Measurements from ENCODE around the gene ANKH. TPM values are rescaled to one million over a fixed set of nuclear protein-coding genes. Genes with fewer than 3 reads are reported as not detected.

The ANKH gene
- total and polyA plus RNA-seq, 10 of the 15 experiments (the other 5 are each of a cell fraction or from before 2014, with no cell fraction given), result 2.1 to 43.9 (median 14.4) TPM

- TF ChIP-seq CUX1 (IDR thresholded peaks at IDR 0.05; ENCODE audit: insufficient replicate concordance, low read depth, low read length) (no peak), SREBF1 (IDR thresholded peaks at IDR 0.05; ENCODE audit: low read length) (no peak)
These were observed 23.2 kb downstream of the ANKH start (continued) for GRCh38 chr5:14848385-14848784.

- FAIRE-seq, result no peak
- H3K4me2 ChIP-seq (ENCODE audit: control insufficient read depth, insufficient read depth), result no peak overlapping the region
- no peaks in the 10 kb centered on the region for H3K79me2 ChIP-seq (ENCODE audit: control insufficient read depth, insufficient read depth, low read length)
- no peak overlapping the region for H3K4me3 ChIP-seq
- ChIA-PET RAD21 (ENCODE audit: unreplicated experiment) (no interaction called here), SMC1A (ENCODE audit: uncharacterized antibody, unreplicated experiment) (interaction anchor here (0.6 kb wide), 1 partner anchor 535 kb away, joined by 3 read pairs; no protein-coding TSS in a partner anchor), POLR2A (interaction anchor here (0.6 kb wide), 1 partner anchor 18 kb away, joined by 4 read pairs; no protein-coding TSS in a partner anchor), CTCF (no interaction called here)
- H3K4me1 ChIP-seq (ENCODE audit: control insufficient read depth, insufficient read depth, low read length), result no peaks in the 10 kb centered on the region
- H2AFZ ChIP-seq (ENCODE audit: control insufficient read depth, low read depth, low read length), result no peak overlapping the region
- H3K9me3 ChIP-seq (replicated peaks; ENCODE audit: control insufficient read depth, insufficient read depth, low read length), result no peaks in the 10 kb centered on the region
- no peak overlapping the region for H3K9ac ChIP-seq (ENCODE audit: control insufficient read depth, insufficient read depth, low read length)
- WGBS (ENCODE audit: insufficient coverage, insufficient replicate concordance, low lambda C conversion rate, missing lambda C conversion rate), result 98% methylated on average over 5 of the region's 5 CpGs
- no peaks in the 10 kb centered on the region for H4K20me1 ChIP-seq (ENCODE audit: control insufficient read depth, insufficient read depth)
- H3K27ac ChIP-seq (ENCODE audit: control insufficient read depth, insufficient read depth), result no peak overlapping the region
- no peaks in the 10 kb centered on the region for H3K27me3 ChIP-seq (replicated peaks in 1 of 2; ENCODE audit: control insufficient read depth in 2 of 2, insufficient read depth in 2 of 2, low read length in 1 of 2)
- no peaks in the 10 kb centered on the region; a peak in 1 of 4 replicates for H3K36me3 ChIP-seq (ENCODE audit: control insufficient read depth in 2 of 2, insufficient read depth in 2 of 2, low read length in 1 of 2)
- in situ Hi-C loops (cut with MboI), result no loop called here
- no peak for ATAC-seq
- BruUV-seq (replicated peaks), result no TSS peak
- DNase-seq (ENCODE audit: low read depth, low spot score), result no peak
- intact Hi-C loops (cut with micrococcal nuclease; ENCODE audit: unreplicated experiment), result no loop called here
- TF ChIP-seq ZNF24 (IDR thresholded peaks at IDR 0.05) (no peak), ZNF592 (IDR thresholded peaks at IDR 0.05) (no peak), CBX3 (IDR thresholded peaks at IDR 0.05; ENCODE audit: borderline replicate concordance, low read depth) (no peak), ASH2L (IDR thresholded peaks at IDR 0.05; ENCODE audit: borderline replicate concordance, low read depth) (no peak), EGR1 (IDR thresholded peaks at IDR 0.05; ENCODE audit: borderline replicate concordance in 1 of 2, low read depth in 2 of 2, low read length in 2 of 2) (no peak), MXI1 (IDR thresholded peaks at IDR 0.05; ENCODE audit: low read depth, low read length) (no peak), TCF3 (IDR thresholded peaks at IDR 0.05; ENCODE audit: borderline replicate concordance, insufficient read depth, low read depth, low read length) (no peak)
These were observed 24.1 kb downstream of the ANKH start for GRCh38 chr5:14847471-14847870.

Measured in GM12878 (cell line).